ENCODE data around the gene OXCT1.

- no peak for TF ChIP-seq CTCF (IDR thresholded peaks at IDR 0.05)
- no peak for TF ChIP-seq USF2 (CRISPR knock-in tag; IDR thresholded peaks at IDR 0.05)
- TF ChIP-seq NFE2L1 (CRISPR knock-in tag; IDR thresholded peaks at IDR 0.05), result no peak
- no peak for TF ChIP-seq USF1 (CRISPR knock-in tag; IDR thresholded peaks at IDR 0.05)
- no peak for TF ChIP-seq ESRRA (CRISPR knock-in tag; IDR thresholded peaks at IDR 0.05; ENCODE audit: borderline replicate concordance)
- TF ChIP-seq PRRX2 (CRISPR knock-in tag; IDR thresholded peaks at IDR 0.05), result no peak
Observed at GRCh38 chr5:41908374-41909079, 38.3 kb upstream of the OXCT1 start.

Data from WTC11 (cell line).